A549 (cell line): Measurements from ENCODE around the gene GAK. TPM values are rescaled to one million over a fixed set of nuclear protein-coding genes. Genes with fewer than 3 reads are reported as not detected.

ENCODE experiments used
- ATAC-seq, 2 experiments: fragments of 200-7000 bp in 1 of 2; fragments of >200 bp in 1 of 2; cut with Nextera tagmentation in 1 of 2; cut with Tn5 transposase in 1 of 2; 3 replicates each; pipeline versions ENCODE4 v1.8.0 to v1.9.1; 2018 to 2020; ENCODE audit warnings: mild to moderate bottlenecking in 1 of 2, moderate library complexity in 1 of 2
- CTCF ChIA-PET: fragments of 300-600 bp; sonication (Branson Sonifier 250); formaldehyde crosslinking; extraction: SDS; loops from one replicate; lab custom pipeline; 2021; ENCODE audit warnings: antibody characterized with exemption, inconsistent platforms; lab: Yijun Ruan, JAX
- POLR2A ChIA-PET: fragments of 350-600 bp; formaldehyde crosslinking; extraction: SDS; loops from one replicate; lab custom pipeline; 2021; ENCODE audit warnings: antibody characterized with exemption, inconsistent platforms; lab: Yijun Ruan, JAX
- DNase-seq, 2 experiments: peaks; one replicate each; pipeline versions ENCODE4 v3.0.0 to v3.0.0-alpha.2; 2011 to 2016; ENCODE audit warnings: low read depth in 1 of 2, low spot score in 1 of 2
- FAIRE-seq: peaks from 2 replicates; lab custom pipeline; 2011; peaks lifted over from hg19 to GRCh38; lab: Jason Lieb, UNC
- H3K27ac ChIP-seq, 2 experiments: fragments of >200 bp; sonication (Bioruptor Twin); formaldehyde crosslinking; 3 replicates each; pipeline ENCODE4 v1.5.1; 2016 to 2017
- H3K4me1 ChIP-seq: fragments of >200 bp; sonication (Bioruptor Twin); formaldehyde crosslinking; 3 replicates; pipeline ENCODE4 v1.6.1; 2016
- H3K4me2 ChIP-seq: fragments of >200 bp; sonication (Bioruptor Twin); formaldehyde crosslinking; 3 replicates; pipeline ENCODE4 v1.6.1; 2016
- H3K4me3 ChIP-seq: fragments of >200 bp; sonication (Bioruptor Twin); formaldehyde crosslinking; 3 replicates; pipeline ENCODE4 v1.5.1; 2016
- H3K9me3 ChIP-seq: fragments of >200 bp; sonication (Bioruptor Twin); formaldehyde crosslinking; 3 replicates; pipeline ENCODE4 v1.6.1; 2016
- BHLHE40 ChIP-seq: IDR thresholded peaks from 2 replicates; pipeline ENCODE4 v1.6.1; 2012; ENCODE audit warnings: low read depth, low read length, inconsistent platforms
- CBX2 ChIP-seq: fragments of 200-600 bp; sonication (generic); IDR thresholded peaks from 2 replicates; pipeline ENCODE4 v1.6.1; 2016; ENCODE audit warnings: low read depth, mild to moderate bottlenecking, borderline replicate concordance
- CHD2 ChIP-seq: fragments of 150-350 bp; IDR thresholded peaks from 2 replicates; pipeline ENCODE4 v1.6.1; 2014; ENCODE audit warnings: low read length; ENCODE audit not compliant: partially characterized antibody
- CHD4 ChIP-seq: fragments of 200-600 bp; sonication (generic); IDR thresholded peaks from 2 replicates; pipeline ENCODE4 v1.6.1; 2016; ENCODE audit warnings: antibody characterized with exemption, mild to moderate bottlenecking, borderline replicate concordance
- EHF ChIP-seq: fragments of 250-450 bp; sonication (Bioruptor Pico); IDR thresholded peaks from 2 replicates; pipeline ENCODE4 v1.5.0; 2020; ENCODE audit warnings: mild to moderate bottlenecking
- EHMT2 ChIP-seq: fragments of 200-600 bp; sonication (generic); IDR thresholded peaks from 2 replicates; pipeline ENCODE4 v1.6.1; 2016; ENCODE audit warnings: antibody characterized with exemption, low read depth, mild to moderate bottlenecking, moderate library complexity
- ELK1 ChIP-seq: fragments of 150-350 bp; IDR thresholded peaks from 2 replicates; pipeline ENCODE4 v1.6.1; 2014; ENCODE audit warnings: low read depth, mild to moderate bottlenecking, low read length
- EP300 ChIP-seq, 2 experiments: fragments of >200 bp; sonication (Bioruptor Twin); formaldehyde crosslinking; IDR thresholded peaks; 2 replicates in 1 of 2; 3 replicates in 1 of 2; pipeline ENCODE4 v1.6.1; 2016 to 2017
- ESRRA ChIP-seq: fragments of 150-350 bp; IDR thresholded peaks from 2 replicates; pipeline ENCODE4 v1.6.1; 2014; ENCODE audit warnings: mild to moderate bottlenecking, low read length, borderline replicate concordance
- FOSB ChIP-seq: fragments of 250-450 bp; sonication (Bioruptor Pico); IDR thresholded peaks from 2 replicates; pipeline ENCODE4 v1.5.0; 2020; ENCODE audit warnings: mild to moderate bottlenecking, moderate library complexity
- HDAC2 ChIP-seq: fragments of 200-600 bp; sonication (generic); IDR thresholded peaks from 2 replicates; pipeline ENCODE4 v1.6.1; 2016
- JUN ChIP-seq, 2 experiments: fragments of >200 bp; sonication (Bioruptor Twin); formaldehyde crosslinking; IDR thresholded peaks; 2 replicates in 1 of 2; 3 replicates in 1 of 2; pipeline ENCODE4 v1.6.1; 2016 to 2017
- KDM1A ChIP-seq: fragments of 200-600 bp; sonication (generic); IDR thresholded peaks from 2 replicates; pipeline ENCODE4 v1.6.1; 2016; ENCODE audit warnings: low read depth, mild to moderate bottlenecking
- NPAS2 ChIP-seq: fragments of 250-450 bp; sonication (Bioruptor Pico); IDR thresholded peaks from 2 replicates; pipeline ENCODE4 v1.8.0; 2022; ENCODE audit warnings: mild to moderate bottlenecking, moderate library complexity, borderline replicate concordance
- PHF8 ChIP-seq: fragments of 200-600 bp; sonication (generic); IDR thresholded peaks from 2 replicates; pipeline ENCODE4 v1.6.1; 2016; ENCODE audit warnings: low read depth, mild to moderate bottlenecking, antibody characterized with exemption, moderate library complexity, borderline replicate concordance
- POLR2A ChIP-seq: IDR thresholded peaks from 2 replicates; pipeline ENCODE4 v1.6.1; 2012; ENCODE audit warnings: mild to moderate bottlenecking, low read length
- POLR2AphosphoS2 ChIP-seq: conservative IDR thresholded peaks from 2 replicates; pipeline ENCODE4 v1.6.1; 2012; ENCODE audit warnings: low read length, improper control_type of control experiment, inconsistent platforms
- RCOR1 ChIP-seq: fragments of 150-350 bp; IDR thresholded peaks from 2 replicates; pipeline ENCODE4 v1.6.1; 2014; ENCODE audit warnings: antibody characterized with exemption, low read length, low read depth
- SMC3 ChIP-seq: fragments of >200 bp; sonication (Bioruptor Twin); formaldehyde crosslinking; IDR thresholded peaks from 3 replicates; pipeline ENCODE4 v1.6.1; 2018; ENCODE audit warnings: inconsistent platforms
- SREBF2 ChIP-seq: fragments of 450-650 bp; IDR thresholded peaks from 2 replicates; pipeline ENCODE4 v1.6.1; 2014; ENCODE audit warnings: mild to moderate bottlenecking, moderate library complexity
- TFCP2L1 ChIP-seq: fragments of 250-450 bp; sonication (Bioruptor Pico); IDR thresholded peaks from 2 replicates; pipeline ENCODE4 v1.5.0; 2021; ENCODE audit warnings: mild to moderate bottlenecking
- USF2 ChIP-seq: fragments of 450-650 bp; IDR thresholded peaks from 2 replicates; pipeline ENCODE4 v1.6.1; 2014; ENCODE audit warnings: antibody characterized with exemption
- ZC3H11A ChIP-seq: fragments of 450-650 bp; IDR thresholded peaks from 2 replicates; pipeline ENCODE4 v1.6.1; 2014; ENCODE audit warnings: antibody characterized with exemption, mild to moderate bottlenecking
- ZFP36 ChIP-seq: fragments of 450-650 bp; IDR thresholded peaks from 2 replicates; pipeline ENCODE4 v1.6.1; 2014; ENCODE audit warnings: borderline replicate concordance; ENCODE audit not compliant: partially characterized antibody
- ZNF302 ChIP-seq: fragments of 250-450 bp; sonication (Bioruptor Pico); IDR thresholded peaks from 2 replicates; pipeline ENCODE4 v1.9.0; 2021; ENCODE audit warnings: inconsistent platforms, mild to moderate bottlenecking, moderate library complexity
- WGBS: methylation state at CpG from one replicate; pipeline ENCODE4 v1.1.6; 2017; ENCODE audit errors: missing lambda C conversion rate; 5-methylcytosine and 5-hydroxymethylcytosine counted together
- polyA plus RNA-seq, 4 experiments: library from polyadenylated mRNA; depleted of rRNA in 3 of 4; stranded (reverse); fragments of >200 nt; fragmentation: RNase III in 1 of 4; extraction: RNeasy Plus Mini Kit Qiagen cat#74134 plus additional on column Dnase treatment in 1 of 4; gene quantifications; 2 replicates in 3 of 4; 3 replicates in 1 of 4; pipeline ENCODE4 v1.2.3, GENCODE V29; 2011 to 2017
- TF ChIP-seq, protein P1 (sequence below): fragments of >200 bp; sonication (Bioruptor Twin); formaldehyde crosslinking; IDR thresholded peaks from 2 replicates; pipeline ENCODE4 v1.6.1; 2016

Gene GAK
- polyA plus RNA-seq, 2 of the 4 experiments (the other 2 are of a cell fraction), result 13.8 to 34.3 TPM

DNA sequence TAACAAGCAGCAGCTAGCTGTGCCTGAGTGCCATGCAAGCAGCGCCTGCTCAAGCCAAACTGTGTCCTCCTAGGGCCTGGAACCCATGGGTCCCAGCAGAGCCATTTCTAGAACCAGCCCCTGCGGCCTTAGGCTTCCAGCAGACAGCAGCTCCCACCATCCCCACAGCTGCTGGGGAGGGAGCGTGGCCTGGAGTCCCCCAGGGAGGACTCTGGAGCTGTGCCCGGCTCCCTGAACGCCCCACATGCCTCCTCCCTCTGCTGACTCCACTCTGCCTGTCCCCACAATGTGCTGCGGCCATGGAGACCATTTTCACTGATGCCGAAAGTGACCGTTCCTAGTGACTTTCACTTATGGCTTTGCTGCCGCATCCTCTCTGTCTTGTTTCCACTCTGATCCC, 45.9 kb downstream of the GAK start:
- ATAC-seq (no peak), FAIRE-seq (no peak), DNase-seq (no peak)
- Histone ChIP-seq H3K4me1 (no peaks in the 10 kb centered on the region), H3K4me3 (no peak overlapping the region), H3K4me2 (no peak overlapping the region), H3K27ac (no peak overlapping the region), H3K9me3 (no peaks in the 10 kb centered on the region)
- ChIA-PET POLR2A (no interaction called here), CTCF (no interaction called here)
- TF ChIP-seq BHLHE40 (no peak), ZFP36 (no peak), EHF (CRISPR knock-in tag) (no peak), SMC3 (no peak), POLR2A (no peak)
- TF ChIP-seq, protein P1, sequence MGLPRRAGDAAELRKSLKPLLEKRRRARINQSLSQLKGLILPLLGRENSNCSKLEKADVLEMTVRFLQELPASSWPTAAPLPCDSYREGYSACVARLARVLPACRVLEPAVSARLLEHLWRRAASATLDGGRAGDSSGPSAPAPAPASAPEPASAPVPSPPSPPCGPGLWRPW, result no peak
- WGBS, result 91% methylated on average over 7 of the region's 9 CpGs

DNA sequence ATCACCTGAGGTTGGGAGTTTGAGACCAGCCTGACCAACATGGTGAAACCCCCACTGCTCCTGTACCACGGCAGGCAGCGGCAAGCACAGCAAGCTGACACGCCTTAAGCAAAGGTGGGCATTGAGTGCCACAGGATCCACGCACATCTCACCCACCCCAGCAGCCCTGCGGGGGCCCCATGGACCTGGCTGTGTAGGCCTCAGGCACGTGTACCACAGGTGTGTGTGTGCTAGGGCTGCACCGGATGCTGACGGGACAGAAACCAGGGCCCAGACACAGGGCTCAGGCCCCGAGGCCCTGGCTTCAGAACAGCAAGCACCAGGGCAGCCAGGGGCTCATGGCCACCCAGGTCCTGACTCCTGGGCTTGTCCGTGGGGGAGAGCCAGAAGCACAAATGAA, 46.8 kb downstream of the GAK start:
- Histone ChIP-seq H3K4me2 (no peak overlapping the region), H3K4me3 (no peak overlapping the region), H3K9me3 (no peaks in the 10 kb centered on the region), H3K4me1 (no peaks in the 10 kb centered on the region), H3K27ac (no peak overlapping the region)
- POLR2A ChIA-PET, result no interaction called here
- ATAC-seq, result no peak
- no peak for DNase-seq
- TF ChIP-seq EP300 (IDR thresholded peaks at IDR 0.05) (no peak), USF2 (no peak), CBX2 (no peak), POLR2AphosphoS2 (no peak), CHD2 (no peak), FOSB (CRISPR knock-in tag) (no peak), RCOR1 (no peak)
- TF ChIP-seq, protein P1, result no peak
- CTCF ChIA-PET, result no interaction called here
- 90% methylated on average over 6 of the region's 10 CpGs for WGBS
- FAIRE-seq, result no peak

GRCh38 chr4:884896-885295, 47.2 kb downstream of the GAK start:
- Histone ChIP-seq H3K27ac (no peak overlapping the region), H3K4me2 (no peak overlapping the region), H3K9me3 (no peaks in the 10 kb centered on the region), H3K4me1 (no peaks in the 10 kb centered on the region), H3K4me3 (no peak overlapping the region)
- WGBS, result 91% methylated on average over 24 of the region's 24 CpGs
- ChIA-PET POLR2A (no interaction called here), CTCF (no interaction called here)
- FAIRE-seq, result no peak
- no peak for ATAC-seq
- DNase-seq, result no peak
- TF ChIP-seq ESRRA (no peak), ZC3H11A (no peak), EHMT2 (no peak), POLR2AphosphoS2 (no peak), NPAS2 (no peak), JUN (IDR thresholded peaks at IDR 0.05) (no peak), SREBF2 (no peak), ELK1 (no peak), CHD4 (no peak), KDM1A (no peak), PHF8 (no peak), TFCP2L1 (CRISPR knock-in tag) (no peak), BHLHE40 (no peak), HDAC2 (no peak), ZNF302 (CRISPR knock-in tag) (no peak), CHD2 (no peak)
